Nephron progenitor cell (in vitro differentiated cells): ENCODE results near the gene ZNF134.

Source experiments
- DNase-seq: peaks from one replicate; pipeline ENCODE4 v3.0.0; 2021
- H3K27ac Mint-ChIP-seq: 2 replicates; pipeline ENCODE4 v1.8.0; 2021; ENCODE audit warnings: mild to moderate bottlenecking, moderate library complexity, mixed read lengths
- H3K27me3 Mint-ChIP-seq: 2 replicates; pipeline ENCODE4 v1.8.0; 2021; ENCODE audit warnings: mild to moderate bottlenecking, low read depth, mixed read lengths; ENCODE audit not compliant: poor library complexity
- H3K36me3 Mint-ChIP-seq: 2 replicates; pipeline ENCODE4 v1.8.0; 2021; ENCODE audit warnings: low read depth, mixed read lengths
- H3K4me1 Mint-ChIP-seq: 2 replicates; pipeline ENCODE4 v1.8.0; 2021; ENCODE audit warnings: mixed read lengths
- H3K4me3 Mint-ChIP-seq: 2 replicates; pipeline ENCODE4 v1.8.0; 2021; ENCODE audit warnings: mild to moderate bottlenecking, moderate library complexity, mixed read lengths
- H3K9me3 Mint-ChIP-seq: 2 replicates; pipeline ENCODE4 v1.8.0; 2021; ENCODE audit warnings: mild to moderate bottlenecking, moderate library complexity, mixed read lengths
- TF ChIP-seq, protein P1 (sequence below): fragments of 200-600 bp; sonication (generic); IDR thresholded peaks from 2 replicates; pipeline ENCODE4 v1.5.0; 2021; ENCODE audit warnings: antibody characterized with exemption

Gene ZNF134

DNA sequence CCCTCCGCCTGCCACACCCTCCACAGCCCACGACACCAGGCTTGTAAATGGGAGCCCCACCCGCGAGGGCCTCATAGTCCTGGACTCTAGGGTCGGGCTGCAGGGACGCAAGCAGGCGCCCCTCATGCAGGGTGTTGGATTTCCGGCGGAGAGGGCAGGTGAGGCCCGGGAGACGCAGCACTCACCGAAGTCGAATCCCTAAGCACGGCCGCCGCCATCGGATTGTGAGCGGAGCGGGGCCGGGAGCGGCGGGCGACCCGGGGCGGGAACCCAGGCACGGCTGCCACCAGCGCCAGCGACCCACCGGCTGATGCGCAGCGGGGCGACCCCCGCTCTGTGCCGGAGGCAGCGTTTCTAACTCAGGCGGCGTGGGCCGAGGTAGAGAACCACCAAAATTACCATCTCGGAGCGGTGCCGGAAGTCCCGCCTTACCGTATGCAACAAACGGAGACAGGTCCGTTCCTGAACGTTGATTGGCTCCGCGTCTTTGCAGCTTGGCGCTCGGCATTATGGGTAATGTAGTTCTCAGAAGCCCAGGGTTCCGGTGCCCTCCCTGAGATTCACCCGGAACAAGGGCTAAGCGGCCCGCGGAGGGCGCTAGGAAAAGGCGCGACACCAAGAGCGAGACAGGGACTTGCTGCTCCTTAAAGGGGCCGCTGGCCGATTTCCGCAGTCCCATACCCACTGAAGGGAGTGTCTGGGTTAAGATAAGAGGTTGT, 35.4 kb upstream of the ZNF134 start, which contains the start of gene ZNF416:
Gene ZNF416, minus strand, starts transcription at position 425 of the 719 bp plus-strand sequence. Its CDS starts 207 bp downstream, at position 218.
- Mint-ChIP-seq H3K27me3 (peaks cover 27% of the 10 kb centered on the region), H3K9me3 (peaks cover 98% of the 10 kb centered on the region), H3K4me3 (peak within 1 kb of the TSS; percentile 86), H3K27ac (no peak within 1 kb of the TSS), H3K4me1 (peaks cover 11% of the 10 kb centered on the region), H3K36me3 (peaks cover 66% of the 10 kb centered on the region)
- TF ChIP-seq, protein P1, sequence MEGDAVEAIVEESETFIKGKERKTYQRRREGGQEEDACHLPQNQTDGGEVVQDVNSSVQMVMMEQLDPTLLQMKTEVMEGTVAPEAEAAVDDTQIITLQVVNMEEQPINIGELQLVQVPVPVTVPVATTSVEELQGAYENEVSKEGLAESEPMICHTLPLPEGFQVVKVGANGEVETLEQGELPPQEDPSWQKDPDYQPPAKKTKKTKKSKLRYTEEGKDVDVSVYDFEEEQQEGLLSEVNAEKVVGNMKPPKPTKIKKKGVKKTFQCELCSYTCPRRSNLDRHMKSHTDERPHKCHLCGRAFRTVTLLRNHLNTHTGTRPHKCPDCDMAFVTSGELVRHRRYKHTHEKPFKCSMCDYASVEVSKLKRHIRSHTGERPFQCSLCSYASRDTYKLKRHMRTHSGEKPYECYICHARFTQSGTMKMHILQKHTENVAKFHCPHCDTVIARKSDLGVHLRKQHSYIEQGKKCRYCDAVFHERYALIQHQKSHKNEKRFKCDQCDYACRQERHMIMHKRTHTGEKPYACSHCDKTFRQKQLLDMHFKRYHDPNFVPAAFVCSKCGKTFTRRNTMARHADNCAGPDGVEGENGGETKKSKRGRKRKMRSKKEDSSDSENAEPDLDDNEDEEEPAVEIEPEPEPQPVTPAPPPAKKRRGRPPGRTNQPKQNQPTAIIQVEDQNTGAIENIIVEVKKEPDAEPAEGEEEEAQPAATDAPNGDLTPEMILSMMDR = no peak
- DNase-seq = peak; percentile 92

DNA sequence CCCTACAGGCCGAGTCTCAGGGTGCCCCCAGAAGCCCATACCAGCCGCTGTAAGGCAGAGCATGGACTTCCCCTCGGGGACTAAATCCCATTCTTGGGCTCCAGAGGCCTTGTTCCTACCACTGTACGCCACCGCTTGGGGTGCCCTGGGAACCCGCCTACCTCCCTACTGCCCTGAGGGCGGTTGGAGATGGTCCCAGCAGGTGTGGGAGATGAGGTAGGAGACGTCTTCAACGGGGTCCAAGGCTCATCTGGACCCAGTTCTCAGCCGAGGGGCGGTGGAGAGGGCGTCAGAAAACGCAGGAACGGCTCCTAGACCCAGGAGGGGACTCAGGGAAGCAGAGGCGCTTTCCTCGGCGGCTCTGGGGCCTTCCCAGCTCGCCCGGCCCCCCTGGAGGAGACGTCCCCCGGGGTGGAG, 30.9 kb upstream of the ZNF134 start:
- Mint-ChIP-seq H3K27me3 (peaks cover 44% of the 10 kb centered on the region), H3K4me1 (peaks cover 17% of the 10 kb centered on the region), H3K27ac (no peak overlapping the region), H3K4me3 (no peak overlapping the region), H3K9me3 (peaks cover 98% of the 10 kb centered on the region), H3K36me3 (peaks cover 66% of the 10 kb centered on the region)
- TF ChIP-seq, protein P1 = no peak
- no peak for DNase-seq

- H3K9me3 Mint-ChIP-seq = peaks cover 99% of the 10 kb centered on the region
- DNase-seq = peak; percentile 84
- H3K4me3 Mint-ChIP-seq = peak within 1 kb of the TSS; percentile 95
- peaks cover 45% of the 10 kb centered on the region for H3K27me3 Mint-ChIP-seq
- TF ChIP-seq, protein P1 = no peak
- H3K27ac Mint-ChIP-seq = peak within 1 kb of the TSS; percentile 79
- H3K4me1 Mint-ChIP-seq = peaks cover 15% of the 10 kb centered on the region
- H3K36me3 Mint-ChIP-seq = peaks cover 70% of the 10 kb centered on the region
Measured at GRCh38 chr19:57583521-57584416, 30.3 kb upstream of the ZNF134 start, which contains the start of gene ZIK1. TSS of gene ZIK1 (plus strand) at chr19:57584145. CDS start at chr19:57584357, 212 bp downstream.

GRCh38 chr19:57587529-57587928, 26.5 kb upstream of the ZNF134 start:
- TF ChIP-seq, protein P1 = no peak
- peaks cover 90% of the 10 kb centered on the region for H3K36me3 Mint-ChIP-seq
- H3K4me3 Mint-ChIP-seq = no peak overlapping the region
- no peak for DNase-seq
- H3K9me3 Mint-ChIP-seq = peaks cover 99% of the 10 kb centered on the region
- no peak overlapping the region for H3K27ac Mint-ChIP-seq
- peaks cover 27% of the 10 kb centered on the region for H3K27me3 Mint-ChIP-seq
- H3K4me1 Mint-ChIP-seq = peaks cover 15% of the 10 kb centered on the region

GRCh38 chr19:57599377-57599760, 14.7 kb upstream of the ZNF134 start:
- H3K4me1 Mint-ChIP-seq = peaks cover 20% of the 10 kb centered on the region
- peaks cover 13% of the 10 kb centered on the region for H3K27me3 Mint-ChIP-seq
- H3K27ac Mint-ChIP-seq = no peak overlapping the region
- H3K9me3 Mint-ChIP-seq = peaks cover 83% of the 10 kb centered on the region
- TF ChIP-seq, protein P1 = no peak
- H3K4me3 Mint-ChIP-seq = peak overlapping the region; percentile 88
- DNase-seq = no peak
- peaks cover 51% of the 10 kb centered on the region for H3K36me3 Mint-ChIP-seq
